ENCODE data around the gene SYTL3.

SYTL3 gene

GRCh38 chr6:158737082-158737709 is 87.3 kb downstream of the SYTL3 start:
- DNase-seq: peak; percentile 26

DNA sequence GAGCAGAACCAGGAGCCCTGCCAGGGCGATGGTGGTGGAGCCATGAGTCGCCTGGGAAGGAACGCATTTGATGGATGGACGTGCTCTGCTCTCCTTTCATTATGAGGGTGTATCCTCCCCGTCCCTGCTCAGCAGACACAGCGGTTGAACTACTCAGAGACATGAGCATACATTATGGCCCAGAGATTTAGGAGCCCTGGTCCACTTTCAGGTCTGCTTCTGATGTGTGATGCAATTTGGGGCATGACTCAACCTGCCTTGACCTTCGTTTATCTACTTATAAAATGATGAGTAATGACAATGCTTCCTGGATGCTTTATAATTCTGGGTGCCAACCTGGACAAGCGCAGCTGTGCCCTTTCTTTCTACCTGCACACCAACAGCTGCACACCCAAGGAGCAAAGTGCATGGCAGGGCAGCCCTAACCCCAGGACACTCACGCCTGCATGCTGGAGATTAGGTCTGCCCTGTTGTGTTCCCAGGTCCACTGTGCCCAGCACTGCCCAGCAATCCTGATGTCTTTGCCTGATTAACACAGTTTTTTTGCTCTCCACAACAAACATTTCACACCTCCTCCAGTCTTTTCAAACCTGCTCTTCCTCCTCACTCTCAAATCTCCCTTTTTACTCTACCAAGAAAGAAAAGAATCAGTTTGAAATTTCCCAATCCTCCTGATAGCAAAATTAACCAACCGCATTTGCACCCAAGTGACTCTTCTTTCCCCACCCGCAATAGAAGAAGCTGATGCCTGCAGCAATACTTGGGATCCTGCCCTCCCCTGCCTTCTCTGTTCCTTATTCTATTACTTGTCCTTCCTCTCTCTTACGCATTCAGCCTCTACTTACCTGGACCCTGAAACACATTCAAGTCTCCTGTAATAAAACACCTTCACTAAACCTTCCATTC is 88.1 kb downstream of the SYTL3 start:
- DNase-seq: no peak

DNA sequence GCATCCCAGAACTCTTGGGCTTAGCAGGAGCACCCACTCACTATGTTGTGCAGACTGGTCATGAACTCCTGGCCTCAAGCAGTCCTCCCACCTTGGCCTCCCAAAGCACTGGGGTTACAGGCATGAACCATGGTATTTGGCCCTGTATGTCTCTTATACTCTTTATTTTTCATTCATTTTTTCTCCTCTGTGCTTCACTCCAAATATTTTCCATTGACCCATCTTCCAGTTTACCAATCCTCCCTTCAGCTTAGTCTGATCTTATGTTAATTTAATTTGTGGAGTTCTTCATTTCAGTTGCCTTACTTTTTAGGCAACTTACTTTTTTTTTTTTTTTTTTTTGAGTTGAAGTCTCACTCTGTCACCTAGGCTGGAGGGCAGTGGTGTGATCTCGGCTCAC is 89.8 kb downstream of the SYTL3 start:
- no peak for DNase-seq

DNA sequence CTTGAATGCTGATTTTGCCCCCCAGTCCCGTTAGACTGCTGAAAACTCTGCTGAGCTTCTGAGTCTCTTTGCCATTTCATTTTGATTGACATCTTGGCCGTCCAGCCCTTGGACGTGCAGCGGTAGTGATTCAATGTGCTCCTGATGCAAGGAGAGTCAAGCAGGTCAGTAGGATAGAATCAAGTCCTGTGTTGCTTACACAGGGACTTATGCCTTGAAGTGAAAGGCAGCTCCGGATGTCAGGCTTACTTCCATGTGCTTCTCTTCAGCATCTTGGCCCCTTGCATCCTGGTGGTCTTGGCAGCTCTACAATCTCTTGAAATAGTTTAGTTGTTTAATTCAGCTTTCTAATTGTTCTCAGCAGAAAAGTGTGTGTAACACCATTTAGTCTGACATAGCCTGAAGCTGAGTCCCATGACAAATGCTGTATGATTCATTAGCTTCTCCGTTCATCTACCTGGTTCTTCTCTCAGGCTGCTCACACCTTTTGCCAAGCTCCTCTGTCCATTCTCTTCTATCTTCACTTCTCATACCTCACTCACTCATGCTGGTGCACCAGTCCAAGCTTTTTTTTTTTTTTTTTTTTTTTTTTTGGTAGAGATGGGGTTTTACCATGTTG is 93.3 kb downstream of the SYTL3 start:
- DNase-seq: no peak

GRCh38 chr6:158744986-158745430 is 95.2 kb downstream of the SYTL3 start:
- DNase-seq: no peak

DNA sequence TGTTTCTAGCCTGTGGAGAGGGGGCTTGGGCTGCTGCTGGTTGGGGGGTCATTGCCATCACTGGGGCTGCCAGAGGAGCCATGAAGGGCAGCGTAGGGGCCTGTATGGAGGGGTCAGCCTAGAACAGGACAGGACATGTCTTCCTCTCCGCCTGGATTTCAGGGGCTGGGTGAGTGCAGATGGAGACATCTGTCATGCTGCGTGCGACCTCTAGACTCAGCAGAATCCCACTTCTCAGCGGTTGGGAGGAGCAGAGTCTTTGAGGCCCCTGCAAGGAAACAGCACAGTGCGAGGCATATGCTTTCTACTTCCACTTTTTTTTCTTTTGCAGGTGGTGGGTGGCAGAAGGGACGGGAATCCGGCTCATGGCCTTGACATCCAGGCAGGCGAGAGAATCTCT is 101.4 kb downstream of the SYTL3 start:
- DNase-seq: no peak

DNA sequence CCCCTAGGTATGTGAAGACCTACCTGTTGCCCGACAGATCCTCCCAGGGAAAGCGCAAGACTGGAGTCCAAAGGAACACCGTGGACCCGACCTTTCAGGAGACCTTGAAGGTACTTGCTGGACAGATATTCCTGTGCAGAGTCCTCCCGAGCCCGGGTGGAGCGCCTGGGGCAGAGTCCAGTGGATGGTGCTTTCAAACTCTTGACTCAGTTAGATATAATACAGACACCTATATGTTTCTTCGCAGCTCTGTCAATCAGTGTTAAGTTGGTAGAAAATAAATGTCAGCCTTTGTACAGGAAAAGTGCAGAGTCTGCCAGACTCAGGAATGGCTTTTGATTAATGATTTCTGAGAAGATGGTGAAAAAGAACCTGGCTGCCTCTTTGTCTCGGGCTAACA is 102.1 kb downstream of the SYTL3 start:
- DNase-seq: no peak

DNA sequence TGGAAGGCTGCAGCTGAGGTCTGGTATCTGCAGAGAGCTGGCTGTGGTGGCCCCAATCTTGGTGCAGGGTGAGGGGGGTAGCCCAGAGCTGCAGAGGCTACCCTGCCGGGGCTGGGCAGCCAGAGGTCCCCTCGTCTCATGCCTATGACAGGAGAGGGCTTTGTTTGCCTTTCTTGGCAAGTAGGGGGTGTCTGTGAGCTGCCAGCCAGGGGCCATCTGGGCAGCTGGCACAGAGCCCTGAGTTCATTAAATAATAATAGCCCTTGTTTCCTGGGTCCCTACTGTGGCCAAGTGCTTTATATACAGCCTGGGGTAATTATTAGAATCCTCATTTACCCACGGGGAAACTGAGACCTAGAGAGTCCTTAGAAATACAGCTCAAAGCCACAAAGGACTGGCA is 102.8 kb downstream of the SYTL3 start:
- peak; percentile 43 for DNase-seq

DNA sequence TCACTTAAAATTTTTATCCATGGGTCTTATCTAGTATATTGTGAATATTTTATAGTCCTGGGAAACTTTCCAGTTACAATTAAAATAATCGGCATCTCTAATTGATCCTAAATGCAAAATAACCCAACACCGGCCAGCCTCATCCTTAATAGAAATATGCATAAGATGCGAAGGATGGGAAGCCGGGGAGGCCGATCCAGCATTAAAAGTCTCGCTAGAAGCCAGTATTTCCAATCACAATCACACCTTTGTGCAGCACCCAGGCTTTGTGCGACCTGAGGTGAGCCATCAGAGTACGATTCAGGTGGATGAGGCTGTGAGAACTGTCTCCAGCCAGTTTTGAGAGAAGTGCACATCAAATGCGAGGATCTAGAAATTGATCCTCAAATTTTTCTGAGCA is 104.0 kb downstream of the SYTL3 start:
- no peak for DNase-seq

DNA sequence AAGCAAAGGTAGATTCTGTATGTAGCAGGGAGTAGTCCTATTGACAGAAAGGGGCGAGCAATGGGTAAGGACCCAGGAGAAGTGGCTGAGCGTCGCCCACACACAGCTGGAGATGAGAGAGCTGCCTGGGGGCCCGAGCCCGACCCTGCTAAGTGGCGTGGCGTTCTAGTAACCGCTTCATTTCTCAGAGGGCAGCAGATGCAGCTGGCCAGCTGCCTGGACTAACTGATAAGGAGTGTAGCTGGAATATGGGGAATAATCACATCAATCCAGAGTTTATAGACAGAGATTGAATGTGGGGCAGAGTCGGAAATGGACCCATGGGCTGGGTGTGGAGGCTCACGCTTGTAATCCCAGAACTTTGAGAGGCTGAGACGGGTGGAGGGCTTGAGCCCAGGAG is 104.9 kb downstream of the SYTL3 start:
- no peak for DNase-seq

DNA sequence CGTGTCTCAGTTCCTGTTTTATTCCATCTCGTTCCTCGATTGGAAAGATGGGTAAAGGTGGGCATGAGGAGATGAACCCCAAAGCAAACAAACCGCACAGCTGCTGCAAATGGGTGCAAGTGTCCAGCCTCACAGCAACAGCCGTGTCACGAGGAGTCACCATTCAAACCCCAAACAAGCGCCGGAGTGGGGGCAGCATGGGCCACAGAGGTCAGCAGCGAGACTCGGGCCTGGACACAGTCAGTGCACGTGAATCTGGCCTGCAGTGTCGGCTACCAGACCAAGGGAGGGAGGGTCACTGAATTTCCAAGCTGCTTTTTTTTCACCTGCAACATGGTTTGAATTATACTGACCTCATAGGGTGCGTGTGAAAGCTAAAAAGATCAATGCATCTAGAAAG is 105.8 kb downstream of the SYTL3 start:
- no peak for DNase-seq

- DNase-seq: no peak
Measured at GRCh38 chr6:158756126-158756525, 106.3 kb downstream of the SYTL3 start.

- DNase-seq: no peak
Measured at GRCh38 chr6:158756977-158757752, 107.3 kb downstream of the SYTL3 start.

DNA sequence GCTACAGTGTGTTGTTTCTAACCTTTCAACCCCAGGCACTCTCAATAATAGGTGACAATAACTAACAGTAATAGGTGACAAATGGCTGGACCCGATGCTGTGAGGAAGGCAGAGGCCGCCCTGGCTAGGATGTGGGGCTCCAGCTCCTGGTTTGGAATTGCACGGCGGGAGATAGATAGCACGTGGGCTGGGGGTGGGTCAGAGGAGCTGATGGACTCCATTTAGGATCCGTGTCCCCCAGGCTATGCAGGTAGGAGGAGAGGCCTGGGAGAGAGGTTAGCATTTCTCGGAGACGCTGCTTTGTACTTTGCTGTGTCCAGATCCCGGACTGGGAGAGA is 107.9 kb downstream of the SYTL3 start:
- no peak for DNase-seq

DNA sequence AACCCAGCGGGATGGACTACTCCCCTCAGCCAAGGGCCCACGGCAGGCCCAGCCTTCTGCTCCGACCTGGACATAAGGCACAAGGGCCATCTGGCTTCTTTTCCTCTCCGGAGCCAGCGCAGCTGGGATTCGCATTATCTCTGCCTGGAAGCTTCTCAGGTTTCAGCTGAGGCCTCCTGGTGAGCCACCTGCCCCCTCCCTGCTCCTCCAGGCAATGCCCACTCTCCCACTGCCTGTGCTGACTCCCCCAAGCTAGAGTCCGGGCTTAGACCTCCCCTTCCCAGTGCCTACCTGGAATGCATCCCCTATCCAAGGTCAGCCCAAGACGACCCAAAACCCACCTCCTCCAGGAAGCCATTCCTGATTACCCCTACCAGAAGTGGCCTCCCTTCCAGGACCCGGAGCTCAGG is 108.6 kb downstream of the SYTL3 start:
- DNase-seq: no peak

GRCh38 chr6:158758941-158759479 is 109.2 kb downstream of the SYTL3 start:
- no peak for DNase-seq

DNA sequence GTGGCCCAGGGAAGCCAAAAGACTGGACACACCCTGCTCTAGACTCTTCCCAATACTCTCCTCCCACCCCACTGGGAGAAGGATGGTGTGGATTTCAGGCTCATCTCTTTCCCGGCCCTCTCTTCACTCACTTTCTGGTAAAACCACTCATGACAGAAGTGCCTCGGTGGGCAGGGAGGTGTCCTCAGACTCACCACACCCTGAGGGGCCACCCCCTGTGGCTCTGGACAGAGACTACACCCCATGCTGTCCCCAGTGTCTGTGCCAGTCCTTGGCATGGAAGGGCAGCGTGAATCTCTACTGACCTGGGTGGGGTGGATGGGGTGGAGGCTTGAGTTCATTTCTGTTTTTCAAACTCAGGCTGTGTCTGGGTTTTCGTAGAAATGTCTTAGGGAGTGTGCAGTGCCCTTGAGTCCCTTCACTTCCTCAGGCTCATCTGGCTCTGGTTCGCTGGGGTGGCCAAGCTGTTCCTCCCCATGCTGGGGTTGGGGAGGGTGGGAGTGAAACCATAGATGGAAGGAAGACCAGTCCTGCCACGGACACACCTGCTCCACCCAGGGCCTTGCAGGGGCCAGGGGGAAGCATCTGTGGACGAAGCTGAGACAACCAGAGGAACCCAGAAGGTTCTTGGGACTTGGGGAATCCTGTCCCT is 110.2 kb downstream of the SYTL3 start:
- DNase-seq: no peak

DNA sequence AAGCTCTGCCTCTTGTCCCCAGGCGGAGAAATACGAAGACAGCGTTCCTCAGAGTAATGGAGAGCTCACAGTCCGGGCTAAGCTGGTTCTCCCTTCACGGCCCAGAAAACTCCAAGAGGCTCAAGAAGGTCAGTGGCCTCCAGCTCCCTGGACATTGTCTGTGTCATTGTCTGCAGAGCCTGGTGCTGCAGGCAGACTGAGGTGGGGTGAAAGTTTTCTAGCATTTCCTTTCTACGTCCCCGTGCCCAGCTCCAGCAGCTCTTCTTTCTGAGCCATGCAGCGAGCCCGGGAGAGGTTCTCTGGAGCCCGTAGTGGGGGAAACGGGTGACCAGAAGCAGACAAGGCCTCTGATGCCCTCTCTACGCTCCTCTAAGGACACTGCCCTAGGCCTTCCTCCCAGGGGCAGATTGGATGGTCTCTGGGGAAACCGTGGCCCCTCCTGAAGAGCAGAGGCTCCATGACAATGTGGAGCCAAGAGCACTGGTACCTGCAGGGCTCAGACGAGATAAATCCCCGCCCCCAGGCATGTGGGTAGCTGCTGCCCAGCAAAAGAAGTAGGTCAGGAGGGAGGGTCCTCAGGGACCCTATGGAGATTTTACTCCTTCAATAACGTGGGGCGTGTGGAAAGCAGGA is 110.9 kb downstream of the SYTL3 start:
- no peak for DNase-seq

- DNase-seq: no peak
Measured at GRCh38 chr6:158761746-158762145, 111.9 kb downstream of the SYTL3 start.

DNA sequence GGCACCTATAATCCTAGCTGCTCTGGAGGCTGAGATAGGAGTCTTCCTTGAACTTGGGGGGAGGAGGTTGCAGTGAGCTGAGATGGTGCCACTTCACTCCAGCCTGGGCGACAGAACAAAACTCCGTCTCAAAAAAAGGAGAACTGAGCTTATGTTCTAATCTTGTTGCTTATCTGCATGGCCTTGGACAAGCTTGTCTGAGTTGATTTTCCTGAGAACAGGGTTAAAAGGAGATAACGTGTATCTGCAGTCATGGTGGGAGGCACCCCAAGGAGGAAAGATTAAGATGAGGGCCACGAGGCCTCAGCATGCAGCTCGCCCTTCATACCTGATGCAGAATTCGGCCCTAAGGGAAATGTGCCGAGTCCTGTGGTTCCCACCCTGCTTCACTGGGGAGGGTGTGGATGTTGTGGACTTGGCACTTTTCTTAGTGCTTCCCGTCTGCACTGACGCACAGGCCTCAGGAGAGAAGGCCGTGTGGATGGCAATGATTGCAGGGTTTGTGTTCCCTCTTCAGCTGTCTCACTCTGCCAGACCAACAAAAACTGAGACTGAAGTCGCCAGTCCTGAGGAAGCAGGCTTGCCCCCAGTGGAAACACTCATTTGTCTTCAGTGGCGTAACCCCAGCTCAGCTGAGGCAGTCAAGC is 113.1 kb downstream of the SYTL3 start:
- DNase-seq: peak; percentile 86

DNA sequence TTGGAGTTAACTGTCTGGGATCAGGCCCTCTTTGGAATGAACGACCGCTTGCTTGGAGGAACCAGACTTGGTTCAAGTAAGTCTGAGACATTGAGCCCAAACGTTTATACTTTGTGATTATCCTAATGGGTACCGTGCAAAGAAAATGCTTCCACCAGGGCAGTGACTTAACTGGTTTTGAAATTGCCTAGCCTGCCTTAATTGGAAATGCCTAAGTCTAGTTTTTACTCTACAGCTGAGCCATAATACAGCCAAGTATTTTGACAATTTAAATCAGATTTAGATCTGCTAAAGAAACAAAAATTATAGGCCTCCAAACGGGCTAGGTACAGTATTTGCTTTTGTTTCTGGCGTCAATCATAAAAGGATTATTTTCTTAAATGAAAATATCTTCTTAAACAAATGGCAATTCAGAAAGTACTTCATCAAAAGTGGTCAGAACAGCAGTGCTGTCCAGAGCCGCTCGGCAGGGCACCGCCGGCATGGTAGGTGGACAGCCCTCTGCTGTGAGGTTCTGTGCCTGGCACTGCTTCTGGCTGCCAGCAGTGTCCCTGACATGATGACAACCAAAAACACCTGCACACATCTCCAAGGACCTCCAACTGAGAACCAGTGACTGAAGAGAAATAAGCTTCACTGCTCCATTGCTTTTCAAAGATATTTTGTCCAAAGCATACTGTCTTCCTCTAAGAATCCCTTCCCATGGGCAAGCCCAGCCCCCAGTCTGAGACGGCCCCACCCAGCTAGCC is 113.8 kb downstream of the SYTL3 start:
- DNase-seq: no peak
